ENCODE results near the gene FUT9. TPM values are rescaled to one million over a fixed set of nuclear protein-coding genes. Genes with fewer than 3 reads are reported as not detected.
A peak's percentile ranks its signal among the peaks of the same experiment; 100 is the strongest.

The FUT9 gene
- total and polyA plus RNA-seq, 2 of the 8 experiments (the other 6 are each of a cell fraction or from before 2014, with no cell fraction given): 0.85 to 4.9 TPM

DNA sequence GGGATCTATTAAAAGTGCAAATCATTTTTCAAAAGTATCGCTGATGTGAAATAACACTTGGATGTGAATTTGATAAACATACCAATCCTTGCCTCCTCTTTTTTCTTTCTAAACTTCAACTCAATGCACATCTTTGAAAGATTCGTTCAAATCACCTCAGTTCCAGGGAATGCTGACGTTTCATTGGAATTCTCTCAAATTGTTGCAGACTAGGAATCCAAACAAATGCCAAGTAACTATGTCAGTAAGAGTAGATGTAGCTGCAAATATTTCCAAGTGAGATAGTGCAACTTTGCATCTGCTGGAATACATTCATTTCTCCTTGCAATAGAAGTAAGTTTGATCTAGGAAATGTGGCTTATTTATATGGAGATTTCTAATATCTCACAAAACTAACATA is 220.7 kb downstream of the FUT9 start:
- Histone ChIP-seq H3K79me1 (ENCODE audit: low read depth, low read length) (no peaks in the 10 kb centered on the region), H3K27ac (ENCODE audit: low read depth, low read length) (no peak overlapping the region), H2BK12ac (ENCODE audit: low read depth, low read length) (no peak overlapping the region), H2BK120ac (replicated peaks; ENCODE audit: low read depth, low read length) (no peak overlapping the region), H2BK15ac (ENCODE audit: low read length) (no peak overlapping the region), H4K5ac (ENCODE audit: insufficient read length, low read depth, low read length) (no peak overlapping the region), H3K23me2 (ENCODE audit: low read depth, low read length) (no peaks in the 10 kb centered on the region), H3K23ac (ENCODE audit: insufficient read length) (no peak overlapping the region), H4K91ac (replicated peaks; ENCODE audit: insufficient read length, low read length) (no peak overlapping the region), H2AK5ac (ENCODE audit: low read depth, low read length) (no peak overlapping the region), H3K36me3 (ENCODE audit: control insufficient read depth in 2 of 4, insufficient read depth in 4 of 4, low read length in 3 of 4) (no peaks in the 10 kb centered on the region), H3K56ac (replicated peaks; ENCODE audit: insufficient read length, low read depth, low read length) (no peak overlapping the region), H4K20me1 (replicated peaks in 1 of 2; ENCODE audit: control insufficient read depth in 1 of 2, insufficient read depth in 2 of 2, low read length in 2 of 2) (no peaks in the 10 kb centered on the region), H2AFZ (ENCODE audit: low read length) (peak overlapping the region; percentile 74; the same call in 1 of the 2 replicates), H3K9me3 (ENCODE audit: insufficient read depth in 2 of 2, low read depth in 1 of 2, low read length in 1 of 2) (no peaks in the 10 kb centered on the region), H3K4me3 (ENCODE audit: extremely low read depth in 1 of 4, insufficient read depth in 2 of 4, low read depth in 3 of 4, low read length in 4 of 4) (no peak overlapping the region), H3K4ac (replicated peaks; ENCODE audit: insufficient read length, low read depth, low read length) (no peak overlapping the region), H4K8ac (ENCODE audit: extremely low read depth, insufficient read depth, low read length) (no peak overlapping the region), H3K9ac (replicated peaks in 1 of 4; ENCODE audit: extremely low read depth in 1 of 4, low read depth in 3 of 4, low read length in 3 of 4) (no peak overlapping the region), H3K4me1 (replicated peaks in 1 of 4; ENCODE audit: control insufficient read depth in 3 of 4, insufficient read depth in 4 of 4, low read length in 3 of 4) (no peaks in the 10 kb centered on the region; a peak in 1 of 7 replicates), H3K18ac (ENCODE audit: extremely low read depth, low read length) (no peak overlapping the region), H2BK5ac (ENCODE audit: low read depth, low read length) (no peak overlapping the region), H2BK20ac (ENCODE audit: low read length) (no peak overlapping the region), H3K4me2 (ENCODE audit: insufficient read depth in 1 of 2, low read depth in 2 of 2, low read length in 2 of 2) (no peak overlapping the region), H3K14ac (ENCODE audit: insufficient read length) (no peak overlapping the region), H3K27me3 (replicated peaks in 1 of 4; ENCODE audit: control insufficient read depth in 3 of 4, extremely low read depth in 1 of 4, insufficient read depth in 3 of 4, low read length in 3 of 4) (no peaks in the 10 kb centered on the region), H3K79me2 (ENCODE audit: control insufficient read depth in 1 of 2, insufficient read depth in 2 of 2, low read length in 2 of 2) (no peaks in the 10 kb centered on the region)
- POLR2A ChIA-PET (ENCODE audit: partially characterized antibody): no interaction called here
- 85% methylated on average over 3 of the region's 3 CpGs; no CpG with 5 or more reads in 1 of the 2 experiments for WGBS, 2 experiments (ENCODE audit: extremely low coverage in 1 of 2, insufficient coverage in 1 of 2, insufficient read length in 1 of 2, insufficient replicate concordance in 2 of 2, low coverage in 1 of 2, low lambda C conversion rate in 2 of 2, missing lambda C conversion rate in 1 of 2)
- CTCF ChIA-PET (ENCODE audit: partially characterized antibody): no interaction called here
- FAIRE-seq (no peak), DNase-seq (ENCODE audit: low read depth in 1 of 2, low spot score in 2 of 2) (no peak)
- TF ChIP-seq POLR2A (IDR thresholded peaks at IDR 0.05; ENCODE audit: control extremely low read depth in 1 of 2, low read depth in 2 of 2, low read length in 2 of 2): no peak
